ENCODE results near the gene FHL1. TPM values are rescaled to one million over a fixed set of nuclear protein-coding genes. Genes with fewer than 3 reads are reported as not detected.
A peak's percentile ranks its signal among the peaks of the same experiment; 100 is the strongest.
"Not testable (repeated sequence)": the region's sequence is repeated elsewhere in the genome, so short reads cannot be mapped to it uniquely, and the experiment has no call there.

Gene FHL1
- total RNA-seq, 4 donors from 2014 or later = 361 to 3,943 (median 1,771) TPM

- DNase-seq (ENCODE audit: low spot score) (no peak), ATAC-seq (ENCODE audit: low FRiP score) (peak; percentile 39)
Measured at GRCh38 chrX:136159611-136160025, 12.3 kb downstream of the FHL1 start.

DNA sequence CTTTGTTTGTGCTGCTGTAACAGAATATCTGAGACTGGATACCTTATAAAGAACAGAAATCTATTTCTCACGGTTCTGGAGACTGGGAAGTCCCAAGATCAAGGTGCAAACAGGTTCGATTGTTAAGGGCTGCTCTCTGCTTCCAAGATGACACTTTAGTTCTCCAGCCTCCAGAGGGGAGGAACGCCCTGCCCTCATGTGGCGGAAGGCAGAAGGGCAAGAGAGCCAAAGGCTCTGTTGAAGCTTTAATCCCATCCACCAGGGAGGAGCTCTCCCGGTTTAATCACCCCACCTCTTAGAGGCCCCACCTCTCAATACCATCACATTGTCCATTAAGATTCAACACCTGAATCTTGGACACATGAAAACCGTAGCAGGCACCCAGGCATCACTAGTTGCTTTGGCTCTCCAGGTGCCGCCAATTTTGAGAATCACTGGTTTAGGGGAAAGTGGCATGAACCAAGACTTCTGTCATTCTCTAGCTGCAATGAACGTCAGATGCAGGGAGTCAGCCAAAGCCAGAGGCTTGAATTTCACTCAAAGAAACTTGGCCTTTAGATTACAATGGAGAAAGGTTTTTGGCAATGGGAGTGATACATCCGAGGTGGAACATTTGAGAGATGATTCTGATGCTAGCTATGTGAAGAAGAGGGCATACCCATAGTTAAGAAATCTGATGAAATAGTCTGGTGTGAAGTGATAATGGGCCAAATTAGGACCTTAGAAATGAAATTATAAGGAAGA is 15.7 kb downstream of the FHL1 start:
- peak in 1 of 3 donors; percentile 22 for TF ChIP-seq CTCF (IDR thresholded peaks at IDR 0.05)
- peak; percentile 53 for ATAC-seq (ENCODE audit: low FRiP score)
- no peak for DNase-seq (ENCODE audit: low spot score)

More at GRCh38 chrX:136159611-136160025, 12.3 kb downstream of the FHL1 start:
- TF ChIP-seq CTCF (IDR thresholded peaks at IDR 0.05) = no peak

DNA sequence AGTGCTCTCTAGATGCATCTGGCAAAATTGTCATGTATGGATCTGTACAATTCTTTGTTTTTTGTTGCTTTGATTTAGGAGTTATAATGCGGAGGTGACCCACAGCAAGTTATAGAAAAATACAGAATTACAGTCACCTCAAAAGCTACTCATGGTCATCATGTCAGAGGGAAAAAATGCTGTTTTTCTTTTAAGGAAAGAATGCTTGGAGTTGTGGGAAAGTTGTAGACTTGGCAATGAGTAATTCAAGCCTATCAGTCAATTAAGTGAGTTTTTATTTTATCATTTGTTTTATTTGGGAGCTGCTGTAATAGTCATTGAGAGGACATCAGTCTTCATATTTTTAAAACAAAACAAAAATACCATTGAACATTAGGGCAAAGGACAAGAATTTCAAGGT is 16.4 kb downstream of the FHL1 start:
- TF ChIP-seq CTCF (IDR thresholded peaks at IDR 0.05) = no peak
- ATAC-seq (ENCODE audit: low FRiP score) (no peak), DNase-seq (ENCODE audit: low spot score) (no peak)

DNA sequence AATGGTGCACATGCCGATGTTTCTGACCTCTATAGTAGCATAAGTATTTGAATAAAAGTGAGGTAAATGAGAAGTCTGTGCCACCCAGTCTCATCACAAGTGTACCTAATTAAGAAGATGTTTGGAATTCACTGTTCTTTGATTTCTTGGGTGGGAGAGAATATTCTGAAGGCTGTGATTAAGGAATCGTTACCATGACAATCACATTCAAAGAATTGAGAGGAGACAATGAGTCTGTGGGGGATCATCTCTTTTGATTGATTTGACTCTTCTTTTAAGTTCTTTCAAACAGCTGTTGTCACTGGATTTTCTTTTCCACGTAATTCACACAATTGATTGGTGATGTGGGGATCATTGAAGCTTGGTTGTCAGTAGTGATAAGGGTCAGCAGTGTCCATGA is 18.1 kb downstream of the FHL1 start:
- TF ChIP-seq CTCF (IDR thresholded peaks at IDR 0.05) = no peak
- DNase-seq (ENCODE audit: low spot score) (no peak), ATAC-seq (ENCODE audit: low FRiP score) (no peak)

- ATAC-seq (ENCODE audit: low FRiP score) (no peak), DNase-seq (ENCODE audit: low spot score) (no peak)
- no peak for TF ChIP-seq CTCF (IDR thresholded peaks at IDR 0.05)
Measured at GRCh38 chrX:136166221-136166855, 19.0 kb downstream of the FHL1 start.

DNA sequence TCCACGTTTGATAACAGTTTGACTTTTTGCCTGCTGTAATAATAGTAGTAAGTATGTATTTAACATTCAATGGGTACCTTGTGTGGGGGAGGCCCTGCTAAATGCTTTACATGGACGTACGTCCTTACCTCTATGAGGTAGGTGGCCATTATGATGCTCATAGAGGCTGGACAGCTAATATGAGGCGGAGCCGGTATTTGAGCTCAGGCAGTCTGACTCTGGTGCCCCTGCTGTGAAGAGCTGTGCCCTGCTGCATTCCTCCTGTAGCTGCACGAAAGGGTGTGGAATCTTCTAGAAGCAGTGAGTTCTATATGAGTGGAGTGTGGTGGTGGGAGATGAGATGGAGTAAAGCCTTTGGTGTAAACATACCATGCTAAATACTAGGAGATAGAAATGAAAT is 20.7 kb downstream of the FHL1 start:
- DNase-seq (ENCODE audit: low spot score); ATAC-seq (ENCODE audit: low FRiP score): not testable (repeated sequence)

GRCh38 chrX:136168929-136169735 is 21.8 kb downstream of the FHL1 start:
- DNase-seq (ENCODE audit: low spot score) = no peak
- TF ChIP-seq CTCF (IDR thresholded peaks at IDR 0.05) = no peak
- ATAC-seq (ENCODE audit: low FRiP score) = peak; percentile 69
